GM04503 (cell line): ENCODE data around the gene NUDT3.
"Not testable (repeated sequence)": the region's sequence is repeated elsewhere in the genome, so short reads cannot be mapped to it uniquely, and the experiment has no call there.

Source experiments
- DNase-seq: peaks from one replicate; pipeline ENCODE4 v3.0.0-alpha.2; 2012; ENCODE audit warnings: low read depth

NUDT3 gene

DNA sequence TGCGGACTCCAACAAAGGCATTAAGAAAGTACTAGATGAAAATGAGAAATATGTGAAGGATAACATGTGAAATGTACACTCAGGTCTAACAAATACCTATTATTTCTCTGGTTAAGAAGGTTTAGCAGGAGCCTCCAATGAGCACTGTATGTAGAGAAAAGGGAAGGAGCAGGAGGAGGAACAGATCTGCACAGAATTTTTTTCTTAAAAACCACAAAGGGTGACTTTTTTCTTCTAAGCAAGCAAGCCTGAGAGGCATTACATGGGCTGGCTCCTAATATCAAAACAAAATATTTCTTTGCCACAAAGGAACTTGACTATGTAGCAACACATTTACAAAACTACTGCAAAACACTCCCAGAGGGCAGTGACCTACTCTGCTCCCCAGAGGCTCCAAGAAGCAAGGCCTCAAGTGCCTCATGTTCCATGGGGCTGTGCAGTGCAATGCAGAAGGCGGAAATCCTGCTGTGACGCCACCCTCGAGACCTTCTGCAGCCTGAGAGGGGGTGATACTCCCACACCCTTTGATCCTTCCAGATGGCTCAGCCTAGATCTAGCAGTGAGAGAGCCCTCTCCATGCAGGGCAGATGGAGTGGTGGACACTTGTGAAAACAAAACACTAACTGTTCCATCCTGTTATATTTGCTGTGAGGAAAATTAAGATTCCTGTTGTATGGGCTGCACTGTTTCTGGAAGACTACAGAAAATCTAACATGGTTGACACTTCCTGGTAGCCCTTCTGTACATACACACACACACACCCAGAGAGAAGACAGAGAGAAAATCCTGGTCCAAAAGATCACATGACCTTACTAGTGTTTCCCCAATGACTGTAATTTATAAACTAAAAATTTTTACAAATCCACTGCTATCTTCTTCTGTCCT is 107.7 kb downstream of the NUDT3 start:
- DNase-seq, result peak; percentile 67

- no peak for DNase-seq
These were observed 110.7 kb downstream of the NUDT3 start for GRCh38 chr6:34281702-34282334.

GRCh38 chr6:34280216-34280615 is 112.3 kb downstream of the NUDT3 start:
- DNase-seq, result no peak

GRCh38 chr6:34278833-34279232 is 113.6 kb downstream of the NUDT3 start:
- no peak for DNase-seq

DNA sequence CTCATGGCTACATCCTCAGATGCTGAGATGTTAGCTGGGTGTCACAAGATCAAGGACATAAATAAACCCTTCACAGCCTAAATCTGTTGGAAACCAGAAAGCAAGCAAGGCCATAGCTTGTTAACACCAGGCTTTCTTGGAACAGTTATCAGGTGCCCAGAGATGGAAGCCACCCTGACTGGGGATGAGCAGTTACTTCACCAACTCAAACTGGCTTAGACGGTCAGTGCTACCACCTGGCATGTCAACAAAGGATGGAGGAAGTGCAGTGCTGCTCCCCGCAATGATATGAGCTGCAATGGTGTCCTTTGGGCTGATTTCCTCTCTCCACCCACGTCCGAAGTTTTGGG is 114.7 kb downstream of the NUDT3 start:
- DNase-seq, result no peak

GRCh38 chr6:34276881-34277762 is 115.3 kb downstream of the NUDT3 start:
- DNase-seq, result no peak

DNA sequence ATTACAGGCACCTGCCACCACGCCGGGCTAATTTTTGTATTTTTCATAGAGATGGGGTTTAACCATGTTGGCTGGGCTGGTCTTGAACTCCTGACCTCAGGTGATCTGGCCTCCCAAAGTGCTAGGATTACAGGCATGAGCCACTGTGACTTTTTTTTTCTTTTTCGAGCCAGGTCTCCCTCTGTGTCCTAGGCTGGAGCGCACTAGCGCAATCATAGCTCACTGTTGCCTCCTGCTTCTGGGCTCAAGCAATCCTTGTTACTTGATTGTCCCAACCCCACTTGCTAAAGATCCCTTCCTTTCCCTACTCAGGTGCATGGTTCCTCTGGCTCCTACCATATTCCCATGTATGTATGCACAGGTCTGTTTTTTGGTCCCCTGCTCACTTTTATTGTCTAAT is 116.3 kb downstream of the NUDT3 start:
- DNase-seq, result no peak

- no peak for DNase-seq
These were observed 117.2 kb downstream of the NUDT3 start for GRCh38 chr6:34275128-34275804.

DNA sequence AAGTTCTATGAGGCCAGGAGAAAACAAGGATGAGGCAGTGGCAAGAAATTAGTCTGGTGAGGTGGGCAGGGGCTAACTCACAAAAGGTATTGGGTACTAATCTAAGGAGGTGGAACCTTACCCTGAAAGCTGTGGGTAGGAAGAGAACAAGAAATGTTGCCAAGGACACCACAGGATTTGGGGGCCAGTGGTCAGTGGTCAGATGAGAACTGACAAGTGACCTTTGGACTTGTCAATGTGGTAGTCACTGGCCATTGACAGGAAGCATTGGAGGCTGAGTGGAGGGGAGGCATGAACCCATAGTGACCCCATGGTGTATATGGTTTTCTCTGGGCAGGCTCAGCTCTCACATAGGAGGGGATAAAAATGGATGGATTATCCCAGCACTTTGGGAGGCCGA is 118.3 kb downstream of the NUDT3 start:
- DNase-seq, result no peak

- DNase-seq, result no peak
These were observed 119.1 kb downstream of the NUDT3 start for GRCh38 chr6:34273242-34273805.

- DNase-seq, result no peak
These were observed 120.2 kb downstream of the NUDT3 start for GRCh38 chr6:34272013-34272926.

GRCh38 chr6:34269658-34270341 is 122.7 kb downstream of the NUDT3 start:
- DNase-seq, result not testable (repeated sequence)

GRCh38 chr6:34269132-34269531 is 123.3 kb downstream of the NUDT3 start:
- not testable (repeated sequence) for DNase-seq

DNA sequence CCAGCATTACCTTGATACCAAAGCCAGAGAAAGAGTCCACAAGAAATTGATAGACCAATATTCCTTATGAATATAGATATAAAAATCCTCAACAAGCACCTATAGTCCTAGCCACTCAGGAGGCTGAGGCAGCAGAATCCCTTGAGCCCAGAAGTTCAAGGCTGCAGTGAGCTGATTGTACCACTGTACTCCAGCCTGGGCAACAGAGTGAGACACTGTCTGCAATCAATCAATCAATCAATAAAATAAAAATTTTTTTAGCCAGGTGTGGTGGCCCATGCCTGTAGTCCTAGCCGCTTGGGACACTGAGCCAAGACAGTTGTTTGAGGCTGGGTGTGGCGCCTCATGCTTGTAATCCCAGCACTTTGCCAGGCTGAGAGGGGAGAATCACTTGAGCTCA is 124.7 kb downstream of the NUDT3 start:
- no peak for DNase-seq

GRCh38 chr6:34263484-34263883 is 129.0 kb downstream of the NUDT3 start:
- not testable (repeated sequence) for DNase-seq

GRCh38 chr6:34260576-34261267 is 131.7 kb downstream of the NUDT3 start:
- no peak for DNase-seq

- no peak for DNase-seq
These were observed 132.9 kb downstream of the NUDT3 start for GRCh38 chr6:34259529-34260069.

DNA sequence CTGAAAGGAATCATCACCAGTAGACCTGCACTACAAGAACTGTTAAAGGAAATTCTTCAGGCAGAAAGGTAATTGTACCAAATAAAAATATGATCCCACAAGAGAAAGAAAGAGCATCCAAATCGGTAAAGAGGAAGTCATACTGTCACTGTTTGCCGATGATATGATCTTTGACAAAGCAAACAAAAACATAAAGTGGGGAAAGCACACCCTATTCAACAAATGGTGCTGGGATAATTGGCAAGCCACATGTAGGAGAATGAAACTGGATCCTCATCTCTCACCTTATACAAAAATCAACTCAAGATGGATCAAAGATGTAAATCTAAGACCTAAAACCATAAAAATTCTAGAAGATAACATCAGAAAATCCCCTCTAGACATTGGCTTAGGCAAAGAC is 140.1 kb downstream of the NUDT3 start:
- not testable (repeated sequence) for DNase-seq
